GM21529 (cell line): ENCODE data around the gene DACT2.
"Not testable (repeated sequence)": the region's sequence is repeated elsewhere in the genome, so short reads cannot be mapped to it uniquely, and the experiment has no call there.

Experiments used
- ATAC-seq: cut with Tn5 transposase; IDR thresholded peaks from one replicate; pipeline ENCODE4 v1.9.1; 2021; ENCODE audit not compliant: unreplicated experiment

Gene DACT2

GRCh38 chr6:168326294-168327261 lies 7.0 kb upstream of the DACT2 start:
- no peak for ATAC-seq

DNA sequence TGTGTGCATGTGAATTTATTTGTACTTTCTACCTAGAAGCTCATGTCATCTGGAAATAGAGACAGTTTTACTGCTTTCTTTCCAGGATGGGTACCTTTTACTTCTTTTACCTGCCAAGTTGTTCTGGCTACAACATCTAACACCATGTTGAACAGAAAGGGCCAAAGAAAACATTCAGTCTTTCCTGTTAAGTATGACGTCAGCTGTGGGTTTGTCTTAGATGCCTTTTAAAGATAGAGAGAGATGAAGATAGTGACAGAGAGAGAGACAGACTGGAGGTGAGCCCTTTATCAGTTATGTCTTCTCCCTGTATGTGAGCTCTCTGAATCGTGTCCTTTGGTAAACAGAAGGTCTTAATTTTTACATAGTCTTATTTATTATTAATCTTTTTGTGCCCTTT lies 3.4 kb upstream of the DACT2 start:
- ATAC-seq: no peak

DNA sequence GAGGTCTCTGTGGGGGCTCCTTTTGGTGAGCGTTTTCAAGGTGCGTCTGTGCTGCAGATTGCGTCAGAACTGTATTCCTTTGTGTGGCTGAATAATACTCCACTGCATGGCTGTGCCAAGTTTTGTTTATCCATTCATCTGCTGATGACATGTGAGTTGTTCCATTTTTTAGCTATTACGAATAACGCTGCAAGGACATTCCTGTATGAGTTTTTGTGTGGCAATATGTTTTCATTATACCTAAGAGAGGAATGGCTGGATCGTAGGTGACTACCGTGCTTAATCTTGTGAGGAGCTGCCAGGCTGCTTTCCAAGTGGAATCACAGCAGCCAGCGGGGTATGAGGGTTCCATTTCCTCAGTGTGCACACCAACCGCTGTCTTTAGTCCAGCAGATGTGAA lies 1.1 kb upstream of the DACT2 start:
- ATAC-seq: no peak

DNA sequence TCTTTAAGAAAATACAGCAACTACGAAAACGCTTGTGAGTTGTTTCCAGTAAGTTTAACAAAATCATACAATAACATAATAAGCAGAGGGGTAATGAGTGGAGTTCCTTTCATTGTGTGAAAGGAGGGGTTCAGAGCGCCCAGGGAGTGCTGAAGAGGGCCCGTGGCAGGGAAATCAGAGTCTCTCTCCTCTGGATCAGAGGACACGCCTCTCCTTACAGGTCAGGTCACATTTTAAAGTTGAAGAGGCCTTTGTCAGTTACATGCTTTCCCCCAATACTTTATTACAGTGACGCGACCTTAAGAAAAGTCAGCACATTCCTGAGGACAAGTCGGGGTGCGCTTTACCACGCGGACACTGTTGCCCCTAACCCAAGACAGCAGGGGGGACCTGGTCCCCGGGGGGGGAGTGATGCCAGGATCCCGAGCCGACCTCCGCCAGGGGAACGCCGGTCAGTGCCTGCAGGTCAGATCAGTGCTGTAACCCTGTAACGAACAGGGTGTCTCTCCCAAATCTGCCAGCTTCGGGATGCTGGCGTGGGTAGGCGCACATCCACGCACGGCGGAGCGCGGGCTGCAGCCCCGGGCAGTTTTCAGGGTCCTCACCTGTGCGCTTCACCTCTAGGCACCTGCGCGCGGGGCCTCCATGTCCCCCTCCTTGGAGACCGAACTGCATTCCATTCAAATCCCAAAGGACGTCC lies 848 bp downstream of the DACT2 start:
- ATAC-seq: no peak

- no peak for ATAC-seq
Observed at GRCh38 chr6:168318090-168318489, 1.5 kb downstream of the DACT2 start.

GRCh38 chr6:168315596-168315995 lies 4.0 kb downstream of the DACT2 start:
- ATAC-seq: no peak

- no peak for ATAC-seq
Observed at GRCh38 chr6:168314948-168315347, 4.6 kb downstream of the DACT2 start.

GRCh38 chr6:168314021-168314420 lies 5.6 kb downstream of the DACT2 start:
- no peak for ATAC-seq

DNA sequence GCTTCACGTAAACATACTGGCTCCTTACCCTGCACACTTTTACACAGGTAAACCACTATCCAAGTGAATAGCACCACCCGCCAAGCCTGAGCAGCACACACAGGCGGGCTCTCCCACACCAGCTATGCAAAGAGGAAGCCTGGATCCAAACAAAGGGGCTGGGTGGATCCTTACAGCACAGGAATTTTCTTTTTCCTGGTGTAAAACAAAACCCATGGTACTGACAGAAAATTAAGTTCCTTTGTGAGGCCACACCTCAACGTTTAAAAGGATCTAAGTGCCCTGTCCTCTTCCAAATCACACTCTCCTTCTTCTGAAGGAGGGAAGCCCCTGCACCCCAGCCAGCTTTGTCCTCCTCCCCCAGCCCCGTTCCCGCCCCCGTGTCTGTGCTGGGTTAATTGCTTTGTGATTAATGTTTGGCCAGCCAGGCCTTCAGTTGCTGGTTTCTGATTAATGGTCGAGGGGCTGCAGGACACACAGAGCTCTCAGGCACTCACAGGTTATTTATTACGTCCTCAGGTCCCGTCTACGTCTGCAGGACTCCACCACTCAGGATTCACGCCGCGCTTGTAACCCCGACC lies 6.1 kb downstream of the DACT2 start:
- ATAC-seq: no peak

- not testable (repeated sequence) for ATAC-seq
Observed at GRCh38 chr6:168312125-168312507, 7.5 kb downstream of the DACT2 start.

DNA sequence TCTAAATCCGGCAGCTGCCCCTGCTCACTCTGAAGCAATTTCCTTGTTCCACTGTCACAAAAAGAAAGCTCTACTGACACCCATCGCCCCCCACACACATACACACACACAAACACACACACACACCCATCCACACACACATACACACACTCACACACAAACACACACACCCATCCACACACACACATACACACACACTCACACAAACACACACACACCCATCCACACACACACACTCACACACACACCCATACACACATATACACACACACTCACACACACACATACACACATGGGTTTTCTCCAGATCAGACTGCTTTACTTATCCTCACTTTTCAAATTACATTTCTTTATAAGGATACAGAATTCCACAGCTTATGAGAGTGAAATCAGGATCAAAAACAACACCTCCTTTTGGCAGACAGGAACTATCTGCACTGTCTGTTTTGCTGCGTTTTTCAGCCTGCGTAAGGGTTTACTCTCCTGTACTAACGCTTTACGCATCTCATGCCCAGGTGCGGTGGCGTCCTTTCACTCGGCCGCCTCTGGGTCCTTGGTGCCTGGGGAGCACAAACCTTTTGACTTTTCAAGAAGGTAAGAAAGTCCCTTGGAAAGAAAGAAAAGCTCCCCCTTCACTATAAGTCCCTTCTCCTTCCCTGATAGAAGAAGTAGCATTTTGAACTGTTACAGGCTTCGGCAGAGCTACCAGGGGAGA lies 8.0 kb downstream of the DACT2 start:
- no peak for ATAC-seq

DNA sequence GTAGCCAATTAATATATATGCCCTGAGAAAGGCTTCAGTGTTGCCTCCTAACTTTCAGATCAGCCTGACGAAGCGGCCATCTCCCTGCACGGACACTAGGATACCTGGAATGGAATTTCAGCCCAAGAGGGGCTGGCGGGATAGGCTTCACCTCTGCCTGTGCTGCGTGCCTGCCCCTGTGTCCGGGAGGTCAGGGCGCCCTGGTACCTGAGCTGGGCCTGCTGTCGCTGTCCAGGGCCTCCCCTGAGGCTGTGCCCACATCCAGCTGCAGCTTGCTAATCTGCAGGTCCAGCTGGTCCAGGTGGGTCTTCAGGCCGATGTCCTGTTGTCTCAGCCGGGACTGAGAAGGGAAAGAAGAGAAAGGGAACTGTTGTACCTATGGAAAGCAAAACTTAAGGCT lies 8.6 kb downstream of the DACT2 start:
- no peak for ATAC-seq

- ATAC-seq: no peak
Observed at GRCh38 chr6:168310403-168310802, 9.2 kb downstream of the DACT2 start.

DNA sequence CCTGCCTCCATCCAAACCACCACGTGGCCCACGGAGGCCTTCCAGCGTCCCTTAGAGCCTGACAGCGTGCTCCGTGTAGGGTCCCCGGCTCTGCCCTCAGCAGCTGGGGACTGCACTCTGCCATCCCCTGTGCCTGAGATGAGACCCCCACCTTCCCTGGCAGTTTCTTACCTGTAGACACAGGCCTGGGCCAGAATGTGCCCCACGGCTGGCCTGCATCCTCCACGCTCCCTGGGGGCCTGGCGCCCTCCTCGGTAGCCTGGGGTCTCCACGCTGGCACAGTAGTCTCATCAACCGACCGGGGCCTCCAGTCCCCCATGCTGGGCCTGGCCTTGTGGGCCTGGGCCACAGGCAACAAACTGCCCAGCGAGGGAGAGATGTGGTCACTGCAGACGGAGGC lies 9.6 kb downstream of the DACT2 start:
- ATAC-seq: no peak

DNA sequence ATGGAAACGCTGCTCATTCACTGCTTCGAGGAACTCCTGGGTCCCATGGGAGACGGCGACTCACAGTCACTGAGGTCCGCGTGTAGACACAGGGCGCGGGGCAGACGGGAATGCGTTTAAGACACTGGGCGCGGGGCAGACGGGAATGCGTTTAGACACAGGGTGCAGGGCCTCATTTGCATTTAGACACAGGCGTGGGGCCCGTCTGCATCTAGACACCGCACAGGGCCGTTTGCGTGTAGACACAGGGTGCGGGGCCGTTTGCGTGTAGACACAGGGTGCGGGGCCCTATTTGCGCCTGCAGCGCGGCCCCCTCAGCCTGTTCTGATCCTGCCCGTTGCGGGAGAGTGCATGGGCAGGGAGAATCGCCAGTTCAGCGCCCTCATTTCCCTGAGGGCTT lies 10.4 kb downstream of the DACT2 start:
- no peak for ATAC-seq

DNA sequence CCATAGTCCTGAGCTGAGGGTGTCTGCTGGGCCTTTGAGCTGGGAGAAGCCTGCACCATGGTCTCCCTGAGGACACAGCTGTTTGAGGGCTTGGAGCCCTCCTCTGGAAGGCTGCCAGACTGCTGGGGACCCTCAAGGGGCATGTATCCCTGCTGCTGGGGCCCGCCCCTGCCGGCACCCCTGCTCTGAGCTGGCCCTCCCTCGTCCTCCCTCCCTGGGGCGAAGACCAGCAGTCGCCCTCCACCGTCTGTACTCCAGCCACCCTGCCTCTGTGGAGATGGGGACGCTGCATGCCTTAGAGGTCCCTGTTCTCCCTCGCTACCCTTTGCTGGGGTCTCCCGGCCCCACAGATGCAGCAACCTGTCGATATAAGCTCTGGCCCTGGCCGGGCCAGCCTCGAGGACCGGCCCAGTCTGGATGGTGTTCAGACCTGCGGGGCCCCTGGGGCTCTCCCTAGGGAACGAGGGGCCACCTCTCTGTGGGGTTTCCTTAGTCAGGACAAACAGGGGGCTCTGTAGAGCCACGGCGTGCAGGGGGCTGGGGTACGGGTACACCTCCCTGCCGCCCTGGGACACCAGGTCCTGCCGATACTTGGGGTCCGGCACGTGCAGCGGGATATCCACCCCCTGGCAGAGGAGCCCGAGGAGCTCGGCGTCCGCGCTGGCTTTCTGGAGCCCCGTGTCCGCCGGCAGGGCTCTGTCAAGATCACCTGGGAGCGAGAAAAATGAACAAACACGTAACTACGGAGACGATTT lies 11.0 kb downstream of the DACT2 start:
- ATAC-seq: no peak

DNA sequence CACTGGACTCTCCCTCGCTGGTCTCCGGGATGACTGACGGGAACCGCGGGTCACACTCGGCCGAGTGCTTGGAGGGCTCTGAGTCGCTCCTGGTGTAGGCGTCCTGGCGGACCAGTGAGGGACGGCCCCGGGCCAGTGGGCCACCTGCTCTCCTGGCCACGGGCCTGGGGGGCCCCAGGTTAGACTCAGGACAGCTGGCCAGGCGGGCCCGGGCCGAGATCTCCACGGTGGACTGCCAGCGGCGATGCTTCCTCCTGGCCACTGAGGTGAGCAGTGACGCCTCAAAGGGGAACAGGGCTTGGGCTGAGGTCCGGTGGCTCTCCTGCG lies 11.9 kb downstream of the DACT2 start:
- no peak for ATAC-seq

- ATAC-seq: no peak
Observed at GRCh38 chr6:168307015-168307694, 12.4 kb downstream of the DACT2 start.

DNA sequence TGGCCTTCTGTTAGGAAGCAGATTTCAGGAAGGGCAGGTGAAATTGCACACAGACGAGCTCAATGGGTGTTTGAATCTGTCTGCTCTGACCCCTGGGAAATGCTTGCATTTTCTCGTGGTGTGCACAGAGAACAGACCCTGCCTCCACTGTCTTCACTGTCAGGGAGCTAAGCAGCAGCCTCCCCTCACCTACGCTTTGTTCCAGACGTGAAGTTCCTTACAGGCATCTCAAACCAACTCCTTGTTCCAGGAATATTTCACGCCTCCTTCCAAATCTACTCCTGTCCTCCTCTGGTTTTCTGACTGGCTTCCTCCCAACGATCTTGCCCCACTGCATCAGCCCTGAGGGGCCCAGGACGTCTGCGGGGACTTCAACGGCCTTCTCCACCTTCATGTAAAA lies 13.7 kb downstream of the DACT2 start:
- no peak for ATAC-seq

- ATAC-seq: no peak
Observed at GRCh38 chr6:168305096-168305749, 14.4 kb downstream of the DACT2 start.
